SW480 (cell line): Measurements from ENCODE around the gene MBOAT1.

Source experiments
- DNase-seq: peaks from one replicate; pipeline ENCODE4 v3.0.0-alpha.2; 2016; ENCODE audit warnings: low spot score

Gene MBOAT1

GRCh38 chr6:20135677-20136268 is 76.5 kb downstream of the MBOAT1 start:
- no peak for DNase-seq

- no peak for DNase-seq
These were observed 77.7 kb downstream of the MBOAT1 start for GRCh38 chr6:20134613-20135012.

- no peak for DNase-seq
These were observed 82.8 kb downstream of the MBOAT1 start for GRCh38 chr6:20129290-20130088.

GRCh38 chr6:20128018-20128417 is 84.3 kb downstream of the MBOAT1 start:
- no peak for DNase-seq

- peak; percentile 62 for DNase-seq
These were observed 85.2 kb downstream of the MBOAT1 start for GRCh38 chr6:20126789-20127653.

- no peak for DNase-seq
These were observed 86.0 kb downstream of the MBOAT1 start for GRCh38 chr6:20126102-20126752.

- no peak for DNase-seq
These were observed 87.7 kb downstream of the MBOAT1 start for GRCh38 chr6:20124545-20124944.

GRCh38 chr6:20119485-20119884 is 92.8 kb downstream of the MBOAT1 start:
- no peak for DNase-seq

GRCh38 chr6:20118892-20119291 is 93.4 kb downstream of the MBOAT1 start:
- no peak for DNase-seq

GRCh38 chr6:20117474-20117873 is 94.8 kb downstream of the MBOAT1 start:
- peak; percentile 44 for DNase-seq

- no peak for DNase-seq
These were observed 95.5 kb downstream of the MBOAT1 start for GRCh38 chr6:20116792-20117191.

- DNase-seq, result no peak
These were observed 96.9 kb downstream of the MBOAT1 start for GRCh38 chr6:20115246-20115980.

GRCh38 chr6:20113649-20114224 is 98.5 kb downstream of the MBOAT1 start:
- DNase-seq, result no peak

GRCh38 chr6:20112841-20113240 is 99.4 kb downstream of the MBOAT1 start:
- no peak for DNase-seq

- DNase-seq, result no peak
These were observed 100.0 kb downstream of the MBOAT1 start for GRCh38 chr6:20112241-20112640.

GRCh38 chr6:20110478-20110877 is 101.8 kb downstream of the MBOAT1 start:
- DNase-seq, result no peak

- no peak for DNase-seq
These were observed 102.7 kb downstream of the MBOAT1 start for GRCh38 chr6:20109526-20109925.

- no peak for DNase-seq
These were observed 106.4 kb downstream of the MBOAT1 start for GRCh38 chr6:20105838-20106237.

GRCh38 chr6:20104696-20105095 is 107.6 kb downstream of the MBOAT1 start:
- DNase-seq, result no peak

GRCh38 chr6:20102397-20103073 is 109.7 kb downstream of the MBOAT1 start:
- DNase-seq, result peak; percentile 9

- DNase-seq, result no peak
These were observed 113.1 kb downstream of the MBOAT1 start for GRCh38 chr6:20099156-20099555.
